Tibial nerve (tissue), 4 donors: ENCODE data around the gene RNF182.

Experiments used
- CTCF ChIP-seq, 5 experiments: fragments of 200-600 bp in 3 of 5; fragments of 450-650 bp in 2 of 5; sonication (generic) in 3 of 5; IDR thresholded peaks; one replicate each; pipeline ENCODE4 v1.5.1; 2016 to 2019; ENCODE audit warnings: antibody characterized with exemption in 5 of 5, mild to moderate bottlenecking in 3 of 5, moderate library complexity in 2 of 5
- EP300 ChIP-seq, 2 donors: sonication (generic); formaldehyde crosslinking; IDR thresholded peaks; one replicate each; pipeline ENCODE4 v1.6.1; 2017; ENCODE audit warnings: antibody characterized with exemption in 2 of 2, mild to moderate bottlenecking in 1 of 2
- POLR2A ChIP-seq, 2 donors: fragments of 450-650 bp; IDR thresholded peaks; one replicate each; pipeline ENCODE4 v1.6.1; 2017; ENCODE audit warnings: antibody characterized with exemption in 2 of 2, mild to moderate bottlenecking in 2 of 2, moderate library complexity in 2 of 2

GRCh38 chr6:13884397-13884796 lies 40.4 kb upstream of the RNF182 start:
- TF ChIP-seq CTCF (IDR thresholded peaks at IDR 0.05): no peak
- no peak for TF ChIP-seq POLR2A (IDR thresholded peaks at IDR 0.05)
- TF ChIP-seq EP300 (IDR thresholded peaks at IDR 0.05): no peak
